Endothelial cell of umbilical vein (primary cell): ENCODE data around the gene POLR3GL. TPM values are rescaled to one million over a fixed set of nuclear protein-coding genes. Genes with fewer than 3 reads are reported as not detected.
A peak's percentile ranks its signal among the peaks of the same experiment; 100 is the strongest.

Source experiments
- BruUV-seq: library from RNA; stranded (reverse); fragments of 400-500 nt; replicated peaks from 2 replicates; lab custom pipeline; 2021; lab: Mats Ljungman, UMichigan
- CTCF ChIA-PET: fragments of 300-600, 350-600 bp; sonication (Branson Sonifier 250); formaldehyde crosslinking; loops from one replicate; lab custom pipeline; 2021; ENCODE audit warnings: antibody characterized with exemption, inconsistent platforms; lab: Charles Lee
- POLR2A ChIA-PET: fragments of 300-600, 350-600 bp; sonication (Branson Sonifier 250); formaldehyde crosslinking; loops from one replicate; lab custom pipeline; 2021; ENCODE audit warnings: antibody characterized with exemption, inconsistent platforms; lab: Charles Lee
- DNase-seq: peaks from one replicate; pipeline ENCODE4 v3.0.0-alpha.2; 2011; ENCODE audit warnings: low read depth, low spot score
- FAIRE-seq: peaks from 2 replicates; lab custom pipeline; 2011; peaks lifted over from hg19 to GRCh38; lab: Jason Lieb, UNC
- H2AFZ ChIP-seq: 2 replicates; pipeline ENCODE4 v1.6.0; 2012; ENCODE audit warnings: low read depth, low read length, control low read depth, inconsistent platforms
- H3K27ac ChIP-seq: 2 replicates; pipeline ENCODE4 v1.5.1; 2011; ENCODE audit warnings: low read depth, mild to moderate bottlenecking, control low read depth, low read length, moderate library complexity; ENCODE audit not compliant: insufficient read depth
- H3K27me3 ChIP-seq, 2 experiments: 2 replicates each; pipeline versions ENCODE4 v1.6.0 to v1.6.1; 2011; ENCODE audit warnings: low read length in 2 of 2, mixed read lengths in 1 of 2; ENCODE audit not compliant: control insufficient read depth in 2 of 2, insufficient read depth in 2 of 2
- H3K36me3 ChIP-seq, 2 experiments: 2 replicates in 1 of 2; 3 replicates in 1 of 2; pipeline ENCODE4 v1.5.1; 2011; ENCODE audit warnings: low read length in 2 of 2, mild to moderate bottlenecking in 1 of 2, moderate library complexity in 1 of 2; ENCODE audit not compliant: control insufficient read depth in 2 of 2, insufficient read depth in 2 of 2; ENCODE audit errors: extremely low read depth in 1 of 2
- H3K4me1 ChIP-seq: 3 replicates; pipeline ENCODE4 v1.5.1; 2011; ENCODE audit warnings: mild to moderate bottlenecking, low read length; ENCODE audit not compliant: control insufficient read depth, insufficient read depth; ENCODE audit errors: extremely low read depth
- H3K4me2 ChIP-seq: 2 replicates; pipeline ENCODE4 v1.6.1; 2011; ENCODE audit warnings: low read length, control low read depth, mixed read lengths; ENCODE audit not compliant: insufficient read depth
- H3K4me3 ChIP-seq, 3 experiments: fragments of 200-600 bp in 1 of 3; sonication (generic), shearing (Covaris generic) in 1 of 3; replicated peaks in 1 of 3; 2 replicates each; pipeline ENCODE4 v1.5.1; 2011 to 2016; ENCODE audit warnings: control low read depth in 3 of 3, low read length in 3 of 3, mild to moderate bottlenecking in 2 of 3, inconsistent platforms in 1 of 3, low read depth in 1 of 3, moderate library complexity in 1 of 3; ENCODE audit not compliant: insufficient read depth in 1 of 3
- H3K79me2 ChIP-seq: 2 replicates; pipeline ENCODE4 v1.6.0; 2012; ENCODE audit warnings: low read length, inconsistent platforms; ENCODE audit not compliant: control insufficient read depth, insufficient read depth
- H3K9ac ChIP-seq: replicated peaks from 2 replicates; pipeline ENCODE3; 2011; ENCODE audit warnings: low read length, control low read depth; ENCODE audit not compliant: insufficient read depth; ENCODE audit errors: extremely low read depth
- H3K9me1 ChIP-seq: replicated peaks from 3 replicates; pipeline ENCODE4 v1.6.0; 2011; ENCODE audit warnings: mild to moderate bottlenecking, low read length; ENCODE audit not compliant: control insufficient read depth, insufficient read depth; ENCODE audit errors: extremely low read depth
- H3K9me3 ChIP-seq: replicated peaks from 2 replicates; pipeline ENCODE4 v1.5.1; 2012; ENCODE audit warnings: low read length, inconsistent platforms; ENCODE audit not compliant: control insufficient read depth, insufficient read depth
- H4K20me1 ChIP-seq: replicated peaks from 2 replicates; pipeline ENCODE3; 2011; ENCODE audit warnings: mild to moderate bottlenecking, low read length; ENCODE audit not compliant: control insufficient read depth, insufficient read depth; ENCODE audit errors: extremely low read depth
- CTCF ChIP-seq, 2 donors: IDR thresholded peaks; 1 replicate in 1 of 2; 2 replicates in 1 of 2; pipeline ENCODE4 v1.5.1; 2011; ENCODE audit warnings: low read length in 2 of 2, mild to moderate bottlenecking in 2 of 2, moderate library complexity in 2 of 2, control low read depth in 1 of 2, inconsistent platforms in 1 of 2, low read depth in 1 of 2; ENCODE audit not compliant: insufficient read depth in 1 of 2; ENCODE audit errors: extremely low read depth in 1 of 2
- EZH2 ChIP-seq: IDR thresholded peaks from 2 replicates; pipeline ENCODE4 v1.6.1; 2012; ENCODE audit warnings: borderline replicate concordance, low read depth, mild to moderate bottlenecking, moderate library complexity, low read length, inconsistent platforms; ENCODE audit not compliant: severe bottlenecking
- FOS ChIP-seq: IDR thresholded peaks from 2 replicates; pipeline ENCODE4 v1.6.1; 2011; ENCODE audit warnings: mild to moderate bottlenecking, low read length, moderate library complexity, borderline replicate concordance; ENCODE audit not compliant: insufficient read depth
- GATA2 ChIP-seq: IDR thresholded peaks from 2 replicates; pipeline ENCODE4 v1.7.0; 2011; ENCODE audit warnings: low read depth, mild to moderate bottlenecking, moderate library complexity, mixed read lengths, low read length; ENCODE audit not compliant: insufficient read length, insufficient read depth
- JUN ChIP-seq: IDR thresholded peaks from 2 replicates; pipeline ENCODE4 v1.6.1; 2011; ENCODE audit warnings: borderline replicate concordance, low read depth; ENCODE audit not compliant: insufficient read length, insufficient read depth
- MAX ChIP-seq: IDR thresholded peaks from 2 replicates; pipeline ENCODE4 v1.6.1; 2011; ENCODE audit not compliant: insufficient read depth, insufficient read length
- MYC ChIP-seq: IDR thresholded peaks from one replicate; pipeline ENCODE4 v1.6.1; 2011; ENCODE audit warnings: mild to moderate bottlenecking, low read depth, low read length
- POLR2A ChIP-seq: IDR thresholded peaks from 2 replicates; pipeline ENCODE4 v1.6.1; 2012; ENCODE audit warnings: low read depth, mild to moderate bottlenecking, control low read depth, low read length
- POLR2AphosphoS5 ChIP-seq: IDR thresholded peaks from 2 replicates; pipeline ENCODE4 v1.6.1; 2012; ENCODE audit warnings: low read depth, mild to moderate bottlenecking, control low read depth, low read length, moderate library complexity; ENCODE audit not compliant: insufficient read depth
- dilution Hi-C: fragments of 300-500 bp; cut with MboI; formaldehyde crosslinking; loops from one replicate; pipeline ENCODE4 v1.15.0; 2019; ENCODE audit warnings: low sequenced_read_pairs; ENCODE audit not compliant: extremely low pct_ligation_motif_present
- intact Hi-C: fragments of 100-400 bp; cut with micrococcal nuclease; formaldehyde crosslinking; loops from one replicate; pipeline ENCODE4 v1.10.0; 2022
- polyA plus RNA-seq, 4 experiments: library from polyadenylated mRNA; depleted of rRNA in 3 of 4; stranded (reverse) in 3 of 4; unstranded in 1 of 4; fragments of >200 nt; gene quantifications; 2 replicates each; pipeline versions ENCODE4 v1.2.1 to v1.2.3, GENCODE V29; 2011 to 2012; ENCODE audit warnings: missing spikeins in 1 of 4
- total RNA-seq: library from RNA; stranded (reverse); gene quantifications from 2 replicates; pipeline ENCODE4 v1.2.3, GENCODE V29; 2021

Gene POLR3GL
- total and polyA plus RNA-seq, 2 donors (not counting 3 experiments of a cell fraction or from before 2014, with no cell fraction given): 12.4 to 15.3 TPM

DNA sequence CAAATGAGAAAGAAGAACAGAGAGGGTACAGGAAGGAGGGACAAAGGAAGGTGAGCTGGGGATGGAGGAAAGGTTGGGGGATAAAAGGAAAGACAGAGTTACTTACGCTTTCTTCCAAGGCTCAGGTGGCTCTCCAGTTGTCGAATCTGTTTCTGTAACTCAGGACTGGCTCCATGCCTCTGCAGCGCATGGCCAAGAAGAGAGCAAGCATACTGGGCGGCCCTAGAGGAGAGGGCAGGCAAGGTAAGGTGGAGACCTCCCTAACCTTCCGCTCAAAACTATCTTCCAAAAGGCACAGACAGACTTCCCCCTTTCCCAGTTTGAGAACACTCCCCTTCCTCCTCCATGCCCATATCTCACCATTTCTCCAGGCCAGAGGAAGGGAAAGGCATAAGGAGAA, 46.9 kb upstream of the POLR3GL start:
- Histone ChIP-seq H3K4me2 (peak overlapping the region; percentile 61), H4K20me1 (no peaks in the 10 kb centered on the region), H3K4me3 (peak overlapping the region; percentile 45 to 77 (median 62)), H3K27ac (no peak overlapping the region), H3K79me2 (peaks cover 7% of the 10 kb centered on the region), H3K36me3 (peaks cover 2 to 3% of the 10 kb centered on the region in 2 experiments), H3K27me3 (no peaks in the 10 kb centered on the region), H3K9me1 (no peaks in the 10 kb centered on the region), H3K4me1 (peaks cover 16% of the 10 kb centered on the region), H3K9ac (peak overlapping the region; percentile 76), H3K9me3 (no peaks in the 10 kb centered on the region), H2AFZ (no peak overlapping the region)
- dilution Hi-C loops (no loop called here), intact Hi-C loops (no loop called here)
- DNase-seq (no peak), FAIRE-seq (no peak)
- ChIA-PET POLR2A (interaction anchor here (1.5 kb wide), 1 partner anchor 10 kb away, joined by 3 read pairs; the partner anchor contains the start of gene RBM8A), CTCF (no interaction called here)
- TF ChIP-seq MAX (no peak), JUN (no peak), FOS (no peak), POLR2A (no peak), CTCF (IDR thresholded peaks at IDR 0.05; ENCODE audit: extremely low read depth in 1 of 2, insufficient read depth in 1 of 2, low read depth in 1 of 2, low read length in 2 of 2) (no peak), POLR2AphosphoS5 (no peak), MYC (no peak), GATA2 (no peak), EZH2 (no peak)
- BruUV-seq: no TSS peak
